Gastroesophageal sphincter (tissue), 3 donors: ENCODE data around the gene MYL12A.

Source experiments
- EP300 ChIP-seq: sonication (generic); formaldehyde crosslinking; IDR thresholded peaks from one replicate; pipeline ENCODE4 v1.6.1; 2017; ENCODE audit warnings: antibody characterized with exemption, mild to moderate bottlenecking
- POLR2A ChIP-seq, 2 donors: fragments of 450-650 bp; IDR thresholded peaks; one replicate each; pipeline ENCODE4 v1.6.1; 2017; ENCODE audit warnings: antibody characterized with exemption in 2 of 2, mild to moderate bottlenecking in 2 of 2, moderate library complexity in 1 of 2
- POLR2AphosphoS5 ChIP-seq: sonication (generic); formaldehyde crosslinking; IDR thresholded peaks from one replicate; pipeline ENCODE4 v1.6.1; 2017; ENCODE audit warnings: antibody characterized with exemption
- TF ChIP-seq, protein P1 (sequence below), 4 experiments: fragments of 200-600 bp in 2 of 4; fragments of 450-650 bp in 2 of 4; sonication (generic) in 1 of 4; IDR thresholded peaks; one replicate each; pipeline ENCODE4 v1.5.1; 2017 to 2019; ENCODE audit warnings: antibody characterized with exemption in 4 of 4, mild to moderate bottlenecking in 2 of 4, moderate library complexity in 2 of 4

GRCh38 chr18:3216987-3217386 is 30.6 kb upstream of the MYL12A start:
- TF ChIP-seq, protein P1, sequence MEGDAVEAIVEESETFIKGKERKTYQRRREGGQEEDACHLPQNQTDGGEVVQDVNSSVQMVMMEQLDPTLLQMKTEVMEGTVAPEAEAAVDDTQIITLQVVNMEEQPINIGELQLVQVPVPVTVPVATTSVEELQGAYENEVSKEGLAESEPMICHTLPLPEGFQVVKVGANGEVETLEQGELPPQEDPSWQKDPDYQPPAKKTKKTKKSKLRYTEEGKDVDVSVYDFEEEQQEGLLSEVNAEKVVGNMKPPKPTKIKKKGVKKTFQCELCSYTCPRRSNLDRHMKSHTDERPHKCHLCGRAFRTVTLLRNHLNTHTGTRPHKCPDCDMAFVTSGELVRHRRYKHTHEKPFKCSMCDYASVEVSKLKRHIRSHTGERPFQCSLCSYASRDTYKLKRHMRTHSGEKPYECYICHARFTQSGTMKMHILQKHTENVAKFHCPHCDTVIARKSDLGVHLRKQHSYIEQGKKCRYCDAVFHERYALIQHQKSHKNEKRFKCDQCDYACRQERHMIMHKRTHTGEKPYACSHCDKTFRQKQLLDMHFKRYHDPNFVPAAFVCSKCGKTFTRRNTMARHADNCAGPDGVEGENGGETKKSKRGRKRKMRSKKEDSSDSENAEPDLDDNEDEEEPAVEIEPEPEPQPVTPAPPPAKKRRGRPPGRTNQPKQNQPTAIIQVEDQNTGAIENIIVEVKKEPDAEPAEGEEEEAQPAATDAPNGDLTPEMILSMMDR (IDR thresholded peaks at IDR 0.05): no peak
- TF ChIP-seq POLR2A (IDR thresholded peaks at IDR 0.05): no peak
- TF ChIP-seq EP300: no peak
- TF ChIP-seq POLR2AphosphoS5: no peak
